G401 (cell line): ENCODE data around the gene USHBP1. TPM values are rescaled to one million over a fixed set of nuclear protein-coding genes. Genes with fewer than 3 reads are reported as not detected.

ENCODE experiments used
- total RNA-seq: library from RNA; depleted of rRNA; stranded (reverse); fragments of >200 nt; shearing (Covaris generic); gene quantifications from 2 replicates; pipeline ENCODE4 v1.2.3, GENCODE V29; 2014; rRNA removed

Gene USHBP1
- total RNA-seq, 1 experiment from 2014 or later: 0.41 TPM

Other genes with a start within 250 kb of the USHBP1 start
- gene CPAMD8, start 237.9 kb downstream of the USHBP1 start, total RNA-seq: 7.8 and 19.8 TPM in 2 replicates
- 8.9 and 16.1 TPM in 2 replicates for gene HAUS8, start 189.3 kb downstream of the USHBP1 start, total RNA-seq
- gene MYO9B, start 189.0 kb downstream of the USHBP1 start, total RNA-seq: 22.0 and 24.4 TPM in 2 replicates
- 22.0 and 29.7 TPM in 2 replicates for gene USE1, start 49.4 kb downstream of the USHBP1 start, total RNA-seq
- gene OCEL1, start 38.5 kb downstream of the USHBP1 start, total RNA-seq: 14.8 and 21.7 TPM in 2 replicates
- 232 and 271 TPM in 2 replicates for gene NR2F6, start 18.8 kb downstream of the USHBP1 start, total RNA-seq
- 166 and 237 TPM in 2 replicates for gene BABAM1, start 2.7 kb upstream of the USHBP1 start, total RNA-seq
- 0.06 and 1.3 TPM in 2 replicates for gene ANKLE1, start 17.2 kb upstream of the USHBP1 start, total RNA-seq
- 57.6 and 60.6 TPM in 2 replicates for gene ABHD8, start 38.7 kb upstream of the USHBP1 start, total RNA-seq
- gene MRPL34, start 41.1 kb upstream of the USHBP1 start, total RNA-seq: 19.0 and 25.4 TPM in 2 replicates
- gene DDA1, start 44.8 kb upstream of the USHBP1 start, total RNA-seq: 15.0 and 28.2 TPM in 2 replicates
- 3.1 and 4.3 TPM in 2 replicates for gene ANO8, start 70.1 kb upstream of the USHBP1 start, total RNA-seq
- 35.0 and 41.1 TPM in 2 replicates for gene GTPBP3, start 72.8 kb upstream of the USHBP1 start, total RNA-seq
- not detected in 2 replicates for gene PLVAP, start 112.6 kb upstream of the USHBP1 start, total RNA-seq
- gene CCDC194, start 129.5 kb upstream of the USHBP1 start, total RNA-seq: 0.71 and 1.8 TPM in 2 replicates
- gene BST2, start 140.9 kb upstream of the USHBP1 start, total RNA-seq: 174 and 187 TPM in 2 replicates
- gene MVB12A, start 155.3 kb upstream of the USHBP1 start, total RNA-seq: 76.7 and 112 TPM in 2 replicates
- 0.49 and 1.6 TPM in 2 replicates for gene TMEM221, start 183.9 kb upstream of the USHBP1 start, total RNA-seq
- gene NXNL1, start 196.2 kb upstream of the USHBP1 start, total RNA-seq: not detected in 2 replicates
- gene SLC27A1, start 205.8 kb upstream of the USHBP1 start, total RNA-seq: 9.5 and 10.3 TPM in 2 replicates
- 111 and 141 TPM in 2 replicates for gene PGLS, start 246.9 kb upstream of the USHBP1 start, total RNA-seq